LNCAP (cell line): ENCODE measurements around the gene TLDC2.

ENCODE experiments used
- TF ChIP-seq, protein P1 (sequence below): fragments of 450-650 bp; IDR thresholded peaks from 2 replicates; pipeline ENCODE4 v1.5.1; 2017; ENCODE audit warnings: mild to moderate bottlenecking

The TLDC2 gene

DNA sequence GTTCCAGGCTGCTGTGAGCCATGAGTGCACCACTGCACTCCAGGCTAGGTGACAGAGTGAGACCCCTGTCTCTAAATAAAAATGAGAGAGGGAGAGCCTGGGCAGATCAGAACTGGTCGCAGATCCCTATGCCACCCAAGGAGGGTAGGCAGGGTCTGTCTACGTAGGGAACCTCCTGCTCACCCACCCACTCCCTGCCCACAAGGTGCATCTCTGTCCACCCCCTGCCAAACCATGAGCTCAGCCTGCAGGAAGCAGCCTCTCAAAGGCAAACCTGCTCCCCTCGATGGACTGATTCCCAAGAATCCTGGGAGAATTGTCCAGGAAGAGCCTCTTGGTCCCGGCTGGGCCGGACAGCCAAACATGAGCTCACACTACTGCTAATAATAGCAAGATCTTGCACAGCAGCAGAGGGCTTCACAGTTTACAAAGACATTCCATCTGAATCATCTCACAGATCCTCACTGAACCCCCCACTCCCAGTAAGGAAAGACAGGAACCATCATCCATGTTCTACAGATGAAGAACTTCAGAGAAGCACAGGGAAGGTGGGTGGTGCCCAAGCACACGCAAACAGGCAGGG is 27.8 kb upstream of the TLDC2 start:
- TF ChIP-seq, protein P1, sequence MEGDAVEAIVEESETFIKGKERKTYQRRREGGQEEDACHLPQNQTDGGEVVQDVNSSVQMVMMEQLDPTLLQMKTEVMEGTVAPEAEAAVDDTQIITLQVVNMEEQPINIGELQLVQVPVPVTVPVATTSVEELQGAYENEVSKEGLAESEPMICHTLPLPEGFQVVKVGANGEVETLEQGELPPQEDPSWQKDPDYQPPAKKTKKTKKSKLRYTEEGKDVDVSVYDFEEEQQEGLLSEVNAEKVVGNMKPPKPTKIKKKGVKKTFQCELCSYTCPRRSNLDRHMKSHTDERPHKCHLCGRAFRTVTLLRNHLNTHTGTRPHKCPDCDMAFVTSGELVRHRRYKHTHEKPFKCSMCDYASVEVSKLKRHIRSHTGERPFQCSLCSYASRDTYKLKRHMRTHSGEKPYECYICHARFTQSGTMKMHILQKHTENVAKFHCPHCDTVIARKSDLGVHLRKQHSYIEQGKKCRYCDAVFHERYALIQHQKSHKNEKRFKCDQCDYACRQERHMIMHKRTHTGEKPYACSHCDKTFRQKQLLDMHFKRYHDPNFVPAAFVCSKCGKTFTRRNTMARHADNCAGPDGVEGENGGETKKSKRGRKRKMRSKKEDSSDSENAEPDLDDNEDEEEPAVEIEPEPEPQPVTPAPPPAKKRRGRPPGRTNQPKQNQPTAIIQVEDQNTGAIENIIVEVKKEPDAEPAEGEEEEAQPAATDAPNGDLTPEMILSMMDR, result no peak

DNA sequence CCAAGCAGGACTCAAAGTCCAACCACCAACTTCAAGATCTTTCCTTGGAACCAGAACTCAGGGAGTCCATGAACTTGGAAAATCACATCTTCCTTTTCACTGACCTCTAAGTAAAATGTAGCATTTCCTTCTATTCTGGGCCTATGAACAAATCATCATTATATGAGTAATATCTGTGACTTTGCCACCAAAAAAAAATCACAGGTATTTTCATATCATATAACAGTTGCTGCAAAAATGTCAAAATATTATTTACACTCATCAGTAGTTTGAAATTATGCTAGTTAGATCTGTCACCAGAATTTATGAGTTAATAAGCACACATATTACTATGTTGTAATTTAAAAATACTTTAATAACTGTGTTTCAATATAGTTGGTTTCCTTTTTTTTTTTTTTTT is 27.3 kb upstream of the TLDC2 start:
- TF ChIP-seq, protein P1, result no peak

DNA sequence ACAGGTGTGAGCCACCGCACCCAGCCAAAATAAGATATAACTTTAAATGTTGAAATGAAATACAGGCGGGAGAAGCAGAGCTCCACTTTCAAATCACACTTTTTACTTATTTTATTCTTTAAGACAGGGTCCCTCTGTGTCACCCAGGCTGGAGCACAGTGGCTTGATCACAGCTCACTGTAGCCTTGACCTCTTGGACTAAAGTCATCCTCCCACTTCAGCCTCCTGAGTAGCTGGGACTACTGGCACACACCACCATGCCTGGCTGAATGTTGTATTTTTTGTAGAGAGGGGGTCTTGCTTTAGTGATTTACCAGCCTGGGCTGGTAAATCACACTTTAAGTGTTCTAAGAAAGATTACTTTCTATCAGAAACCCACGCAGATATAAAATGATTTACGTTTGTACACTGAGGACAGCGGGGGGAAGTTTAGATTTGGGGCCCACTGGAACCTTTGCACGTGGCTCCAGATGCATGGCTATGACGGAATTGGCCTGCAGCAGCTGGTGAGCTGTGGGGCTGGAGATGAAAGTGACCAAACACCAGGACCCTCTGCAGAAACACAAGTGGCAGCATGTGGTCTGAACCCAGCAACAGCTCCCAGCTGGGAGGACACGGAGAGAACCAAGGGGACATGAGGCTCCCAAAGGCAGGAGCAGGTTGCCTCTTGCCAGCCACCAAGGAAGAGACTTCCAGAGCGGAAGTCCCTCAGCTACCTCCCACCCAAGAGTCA is 26.4 kb upstream of the TLDC2 start:
- TF ChIP-seq, protein P1, result no peak

DNA sequence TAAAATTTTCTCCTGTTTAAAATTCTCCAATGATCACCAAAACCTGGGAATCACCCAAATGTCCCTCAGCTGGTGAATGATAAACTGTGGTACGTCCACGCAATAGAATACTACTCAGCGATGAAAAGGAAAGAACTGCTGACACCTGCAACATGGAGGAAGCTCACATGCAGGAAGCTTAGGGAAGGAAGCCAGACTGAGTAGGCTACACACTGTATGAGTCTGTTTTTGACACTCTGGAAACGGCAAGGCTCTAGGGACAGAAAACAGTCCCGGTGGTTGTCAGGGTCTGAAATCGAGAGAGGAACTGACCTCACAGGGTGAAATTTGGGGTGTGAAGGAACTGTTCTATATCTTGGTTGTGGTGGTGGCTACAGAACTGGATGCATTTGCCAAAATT is 25.2 kb upstream of the TLDC2 start:
- TF ChIP-seq, protein P1, result no peak

DNA sequence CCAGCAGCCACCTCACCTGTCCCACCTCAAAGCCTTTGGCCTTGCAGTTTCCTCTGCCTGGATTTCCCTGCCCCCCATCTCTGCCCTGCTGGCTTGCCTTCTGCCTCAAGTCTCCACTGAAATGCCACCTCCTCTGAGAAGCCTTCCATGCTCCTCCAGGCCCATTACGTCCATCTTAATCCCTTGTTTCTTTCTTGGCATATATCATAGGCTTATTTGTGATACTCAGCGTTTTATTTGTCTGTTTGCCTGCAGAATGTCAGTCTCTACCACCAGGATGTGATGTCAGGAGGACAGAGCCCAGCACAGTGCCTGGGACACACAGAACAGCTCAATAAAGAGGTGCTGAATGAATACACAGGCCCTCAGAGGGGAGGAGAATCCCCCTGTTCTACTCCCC is 24.4 kb upstream of the TLDC2 start:
- TF ChIP-seq, protein P1, result no peak

DNA sequence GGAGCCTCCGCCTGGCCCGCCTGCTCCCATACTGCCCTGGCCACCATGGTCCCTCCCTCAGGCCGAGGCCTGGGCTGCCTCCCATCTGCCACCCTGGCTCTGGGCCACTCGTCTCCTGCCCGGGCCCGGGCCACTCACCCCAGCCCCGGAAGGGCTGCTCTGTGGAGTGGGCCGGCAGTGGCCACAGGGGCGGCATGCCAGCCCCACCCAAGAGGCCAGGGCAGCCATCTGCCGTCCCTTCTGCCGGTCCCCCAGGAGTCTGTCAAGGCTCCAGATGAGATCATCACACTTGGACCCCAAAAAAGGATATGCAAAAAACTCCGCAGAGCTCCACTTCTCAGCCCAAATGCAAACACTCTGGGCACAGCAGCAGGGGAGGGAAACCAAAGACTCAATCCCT is 23.8 kb upstream of the TLDC2 start:
- TF ChIP-seq, protein P1, result no peak

DNA sequence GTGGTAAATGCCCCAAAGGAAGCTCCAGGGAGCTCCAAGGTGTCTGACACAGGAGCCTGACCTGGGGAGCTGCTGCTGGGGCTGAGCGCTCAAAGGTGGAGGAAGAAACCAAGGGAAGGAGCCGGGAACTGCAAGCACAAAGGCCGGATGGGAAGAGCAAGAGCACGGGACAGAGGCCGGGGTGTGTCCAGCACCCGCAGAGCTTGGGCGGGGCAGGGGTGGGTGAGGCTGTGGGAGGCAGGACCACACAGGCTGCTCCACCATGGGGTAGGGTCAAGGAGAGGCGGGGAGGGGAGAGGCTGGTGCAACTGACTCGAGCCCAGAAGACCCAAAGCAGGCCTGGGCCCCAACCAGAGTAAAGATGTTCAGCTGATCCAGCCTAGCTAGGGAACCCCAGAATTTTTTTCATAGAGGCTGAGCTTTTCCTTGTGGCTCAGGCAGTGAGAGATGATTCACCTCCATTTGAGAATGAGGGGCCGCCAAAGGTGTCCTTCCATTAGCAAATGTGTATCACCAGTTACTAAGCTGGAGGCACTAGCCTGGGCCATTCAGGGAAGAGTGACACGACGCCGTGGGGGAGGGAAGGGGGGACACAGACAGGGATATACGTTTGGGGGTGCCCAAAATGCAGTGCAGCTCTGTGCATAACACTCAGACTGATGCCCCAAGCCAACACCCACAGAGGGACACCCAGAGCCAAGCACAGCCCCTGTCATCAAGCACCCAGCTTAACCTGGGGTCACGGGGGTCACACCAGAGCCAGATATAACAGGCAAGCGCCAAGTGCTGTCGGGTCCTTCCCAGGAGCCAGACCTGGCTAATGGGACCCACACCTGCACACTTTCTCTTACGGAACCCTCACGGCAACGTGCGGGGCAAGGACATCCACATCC is 21.3 kb upstream of the TLDC2 start:
- TF ChIP-seq, protein P1, result no peak
